C4-2B (cell line): ENCODE measurements around the gene CACNA1G.

Experiments used
- ZFX ChIP-seq: fragments of 450-650 bp; IDR thresholded peaks from 2 replicates; pipeline ENCODE4 v1.6.1; 2017
- TF ChIP-seq, protein P1 (sequence below): fragments of 450-650 bp; conservative IDR thresholded peaks from 2 replicates; pipeline ENCODE4 v1.5.1; 2017; ENCODE audit warnings: mild to moderate bottlenecking

DNA sequence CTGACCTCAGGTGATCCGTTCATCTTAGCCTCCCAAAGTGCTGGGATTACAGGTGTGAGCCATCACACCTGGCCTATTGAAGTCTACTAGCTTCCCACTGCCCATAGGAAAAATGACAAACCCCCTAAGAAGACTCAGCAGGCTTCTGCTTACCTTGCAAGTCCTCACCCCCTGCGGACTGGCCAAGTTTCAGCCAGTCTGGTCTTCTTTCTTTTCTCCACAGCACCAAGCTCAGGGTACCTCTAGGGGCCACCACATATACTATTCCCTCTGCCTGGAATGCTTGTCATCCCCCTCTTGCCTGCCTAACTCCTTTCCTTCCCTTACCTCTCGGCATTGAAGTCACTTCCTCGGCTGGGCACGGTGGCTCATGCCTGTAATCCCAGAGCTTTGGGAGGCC, 105.3 kb downstream of the CACNA1G start:
- TF ChIP-seq, protein P1, sequence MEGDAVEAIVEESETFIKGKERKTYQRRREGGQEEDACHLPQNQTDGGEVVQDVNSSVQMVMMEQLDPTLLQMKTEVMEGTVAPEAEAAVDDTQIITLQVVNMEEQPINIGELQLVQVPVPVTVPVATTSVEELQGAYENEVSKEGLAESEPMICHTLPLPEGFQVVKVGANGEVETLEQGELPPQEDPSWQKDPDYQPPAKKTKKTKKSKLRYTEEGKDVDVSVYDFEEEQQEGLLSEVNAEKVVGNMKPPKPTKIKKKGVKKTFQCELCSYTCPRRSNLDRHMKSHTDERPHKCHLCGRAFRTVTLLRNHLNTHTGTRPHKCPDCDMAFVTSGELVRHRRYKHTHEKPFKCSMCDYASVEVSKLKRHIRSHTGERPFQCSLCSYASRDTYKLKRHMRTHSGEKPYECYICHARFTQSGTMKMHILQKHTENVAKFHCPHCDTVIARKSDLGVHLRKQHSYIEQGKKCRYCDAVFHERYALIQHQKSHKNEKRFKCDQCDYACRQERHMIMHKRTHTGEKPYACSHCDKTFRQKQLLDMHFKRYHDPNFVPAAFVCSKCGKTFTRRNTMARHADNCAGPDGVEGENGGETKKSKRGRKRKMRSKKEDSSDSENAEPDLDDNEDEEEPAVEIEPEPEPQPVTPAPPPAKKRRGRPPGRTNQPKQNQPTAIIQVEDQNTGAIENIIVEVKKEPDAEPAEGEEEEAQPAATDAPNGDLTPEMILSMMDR = no peak
- no peak for TF ChIP-seq ZFX
